Right lobe of liver (tissue), 6 donors: Measurements from ENCODE around the gene SRP19. TPM values are rescaled to one million over a fixed set of nuclear protein-coding genes. Genes with fewer than 3 reads are reported as not detected.

Source experiments
- ATAC-seq, 4 donors: fragments of 200-7000 bp; cut with Tn5 transposase; one replicate each; pipeline ENCODE4 v1.9.1; 2020; ENCODE audit warnings: mild to moderate bottlenecking in 4 of 4, moderate library complexity in 4 of 4
- DNase-seq, 3 donors: peaks; one replicate each; pipeline ENCODE4 v3.0.0-alpha.2; 2020
- H3K27ac ChIP-seq, 3 donors: fragments of 200-600 bp; one replicate each; pipeline ENCODE4 v1.8.0; 2022
- H3K27me3 ChIP-seq, 2 donors: fragments of 200-600 bp; one replicate each; pipeline ENCODE4 v1.8.0; 2022
- H3K36me3 ChIP-seq, 4 donors: fragments of 200-600 bp; sonication (generic) in 1 of 4; one replicate each; pipeline versions ENCODE4 v1.5.1 to v1.8.0; 2017 to 2022; ENCODE audit warnings: control low read depth in 1 of 4
- H3K4me1 ChIP-seq, 4 donors: fragments of 200-600 bp; sonication (generic) in 1 of 4; one replicate each; pipeline versions ENCODE4 v1.5.1 to v1.8.0; 2017 to 2022; ENCODE audit warnings: control low read depth in 1 of 4
- H3K4me3 ChIP-seq, 3 donors: fragments of 200-600 bp; one replicate each; pipeline ENCODE4 v1.8.0; 2022
- H3K9me3 ChIP-seq, 4 donors: fragments of 200-600 bp; sonication (generic) in 1 of 4; one replicate each; pipeline versions ENCODE4 v1.5.1 to v1.8.0; 2017 to 2022; ENCODE audit warnings: control low read depth in 1 of 4
- CTCF ChIP-seq, 4 donors: fragments of 200-600 bp in 3 of 4; fragments of 450-650 bp in 1 of 4; IDR thresholded peaks; one replicate each; pipeline versions ENCODE4 v1.5.1 to v1.8.0; 2016 to 2022; ENCODE audit warnings: antibody characterized with exemption in 4 of 4, mild to moderate bottlenecking in 2 of 4
- POLR2A ChIP-seq: fragments of 450-650 bp; IDR thresholded peaks from one replicate; pipeline ENCODE4 v1.6.1; 2017; ENCODE audit warnings: antibody characterized with exemption, mild to moderate bottlenecking
- WGBS: methylation state at CpG from one replicate; pipeline ENCODE4 v1.1.6; 2018; ENCODE audit warnings: low coverage, low lambda C conversion rate; ENCODE audit not compliant: insufficient coverage; ENCODE audit errors: missing lambda C conversion rate; 5-methylcytosine and 5-hydroxymethylcytosine counted together
- intact Hi-C, 2 donors: fragments of 100-400 bp; cut with DNase I; formaldehyde crosslinking; loops; one replicate each; pipeline versions ENCODE4 v1.11.2 to v1.14.1; 2022
- total RNA-seq, 6 experiments: library from RNA; depleted of rRNA in 2 of 6; stranded (reverse); fragments of >200 nt in 2 of 6; fragmentation: NEBNext Ultra II Directional in 3 of 6; extraction: Animal tissue kit (Norgen Biotek cat#: 25700) in 3 of 6; gene quantifications; one replicate each; pipeline versions ENCODE4 v1.1.0 to v1.2.4, GENCODE V29; 2016 to 2023
- donor health status: DM: no; HTN: yes; CAD: no.
- donor health status: DM: no; HTN: no; CAD: no.
- donor health status: DM: no; HTN: no; CAD: no.
- donor health status: DM: no; HTN: yes; CAD: no.
- donor health status: DM: no; HTN: yes; CAD: no.

SRP19 gene
- total RNA-seq, 6 experiments from 2014 or later, result 17.0 to 63.4 (median 23.3) TPM

- 93% methylated on average over 2 of the region's 2 CpGs for WGBS
- TF ChIP-seq POLR2A (no peak), CTCF (IDR thresholded peaks at IDR 0.05) (no peak)
- intact Hi-C loops, result no loop called here
- Histone ChIP-seq H3K4me1 (no peaks in the 10 kb centered on the region), H3K9me3 (no peaks in the 10 kb centered on the region), H3K4me3 (no peak overlapping the region), H3K27ac (no peak overlapping the region), H3K36me3 (peaks cover 0 to 28% (median 3%) of the 10 kb centered on the region in 4 donors), H3K27me3 (no peaks in the 10 kb centered on the region)
- DNase-seq, result no peak
- no peak for ATAC-seq
These were observed 37.9 kb upstream of the SRP19 start for GRCh38 chr5:112823181-112823580.

- H3K4me1 ChIP-seq, result no peaks in the 10 kb centered on the region
- H3K27ac ChIP-seq, result no peak overlapping the region
- H3K27me3 ChIP-seq, result no peaks in the 10 kb centered on the region
- ATAC-seq (no peak), DNase-seq (no peak)
- H3K4me3 ChIP-seq, result no peak overlapping the region
- intact Hi-C loops, result no loop called here
- no peaks in the 10 kb centered on the region for H3K9me3 ChIP-seq
- TF ChIP-seq POLR2A (no peak), CTCF (IDR thresholded peaks at IDR 0.05) (no peak)
- WGBS, result 90% methylated on average over 2 of the region's 2 CpGs
- peaks cover 0 to 33% (median 3%) of the 10 kb centered on the region in 4 donors for H3K36me3 ChIP-seq
These were observed 37.4 kb upstream of the SRP19 start for GRCh38 chr5:112823656-112824055.

- intact Hi-C loops, result no loop called here
- ATAC-seq (no peak), DNase-seq (no peak)
- H3K4me1 ChIP-seq, result no peaks in the 10 kb centered on the region
- H3K9me3 ChIP-seq, result no peaks in the 10 kb centered on the region
- no peaks in the 10 kb centered on the region for H3K27me3 ChIP-seq
- no peak overlapping the region for H3K4me3 ChIP-seq
- H3K36me3 ChIP-seq, result peaks cover 0 to 35% (median 5%) of the 10 kb centered on the region in 4 donors
- TF ChIP-seq CTCF (IDR thresholded peaks at IDR 0.05), result no peak
- no peak for TF ChIP-seq POLR2A
- H3K27ac ChIP-seq, result no peak overlapping the region
These were observed 36.9 kb upstream of the SRP19 start for GRCh38 chr5:112824197-112824596.

DNA sequence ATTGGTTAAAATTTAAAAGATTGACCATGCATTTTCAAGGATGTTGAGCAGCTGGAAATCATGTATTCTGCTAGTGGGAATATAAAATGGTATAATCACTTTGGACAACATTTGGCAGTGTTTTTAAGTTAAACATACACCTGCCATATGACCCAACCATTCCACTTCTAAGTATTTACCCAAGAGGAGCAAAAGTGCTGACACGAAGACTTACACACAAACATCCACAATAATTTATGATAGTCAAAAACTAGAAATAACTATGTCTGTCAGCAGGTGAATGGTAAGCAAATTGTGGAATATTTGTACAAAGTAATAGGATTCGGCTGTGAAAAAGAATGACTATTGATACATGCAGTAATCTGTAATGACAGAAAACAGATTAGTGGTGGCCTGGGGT lies 30.7 kb upstream of the SRP19 start:
- Histone ChIP-seq H3K27ac (no peak overlapping the region), H3K27me3 (no peaks in the 10 kb centered on the region), H3K36me3 (peaks cover 0 to 38% (median 6%) of the 10 kb centered on the region in 4 donors), H3K4me1 (no peaks in the 10 kb centered on the region), H3K9me3 (no peaks in the 10 kb centered on the region), H3K4me3 (no peak overlapping the region)
- ATAC-seq (no peak), DNase-seq (no peak)
- intact Hi-C loops, result no loop called here
- 100% methylated on average over 2 of the region's 2 CpGs for WGBS
- TF ChIP-seq POLR2A, result no peak
- TF ChIP-seq CTCF (IDR thresholded peaks at IDR 0.05), result no peak

- H3K27me3 ChIP-seq, result no peaks in the 10 kb centered on the region
- H3K4me3 ChIP-seq, result no peak overlapping the region
- H3K36me3 ChIP-seq, result peaks cover 0 to 30% (median 8%) of the 10 kb centered on the region in 4 donors
- H3K4me1 ChIP-seq, result no peaks in the 10 kb centered on the region
- WGBS, result 96% methylated on average over 12 of the region's 13 CpGs
- no peak overlapping the region for H3K27ac ChIP-seq
- H3K9me3 ChIP-seq, result no peaks in the 10 kb centered on the region
- DNase-seq (no peak), ATAC-seq (no peak)
- TF ChIP-seq POLR2A (no peak), CTCF (IDR thresholded peaks at IDR 0.05) (no peak)
- intact Hi-C loops, result no loop called here
These were observed 27.1 kb upstream of the SRP19 start for GRCh38 chr5:112833971-112834370.
